ENCODE data around the gene CPA5. TPM values are rescaled to one million over a fixed set of nuclear protein-coding genes. Genes with fewer than 3 reads are reported as not detected.

The CPA5 gene
- total RNA-seq, 1 donor from 2014 or later, result not detected

- H3K4me3 ChIP-seq (ENCODE audit: low read depth, low read length), result no peak overlapping the region
- TF ChIP-seq, protein P1, sequence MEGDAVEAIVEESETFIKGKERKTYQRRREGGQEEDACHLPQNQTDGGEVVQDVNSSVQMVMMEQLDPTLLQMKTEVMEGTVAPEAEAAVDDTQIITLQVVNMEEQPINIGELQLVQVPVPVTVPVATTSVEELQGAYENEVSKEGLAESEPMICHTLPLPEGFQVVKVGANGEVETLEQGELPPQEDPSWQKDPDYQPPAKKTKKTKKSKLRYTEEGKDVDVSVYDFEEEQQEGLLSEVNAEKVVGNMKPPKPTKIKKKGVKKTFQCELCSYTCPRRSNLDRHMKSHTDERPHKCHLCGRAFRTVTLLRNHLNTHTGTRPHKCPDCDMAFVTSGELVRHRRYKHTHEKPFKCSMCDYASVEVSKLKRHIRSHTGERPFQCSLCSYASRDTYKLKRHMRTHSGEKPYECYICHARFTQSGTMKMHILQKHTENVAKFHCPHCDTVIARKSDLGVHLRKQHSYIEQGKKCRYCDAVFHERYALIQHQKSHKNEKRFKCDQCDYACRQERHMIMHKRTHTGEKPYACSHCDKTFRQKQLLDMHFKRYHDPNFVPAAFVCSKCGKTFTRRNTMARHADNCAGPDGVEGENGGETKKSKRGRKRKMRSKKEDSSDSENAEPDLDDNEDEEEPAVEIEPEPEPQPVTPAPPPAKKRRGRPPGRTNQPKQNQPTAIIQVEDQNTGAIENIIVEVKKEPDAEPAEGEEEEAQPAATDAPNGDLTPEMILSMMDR (IDR thresholded peaks at IDR 0.05; ENCODE audit: insufficient read depth, low read length, poor library complexity, severe bottlenecking), result no peak
- DNase-seq (ENCODE audit: low read depth), result no peak
- no peaks in the 10 kb centered on the region for H3K36me3 ChIP-seq (ENCODE audit: control insufficient read depth, insufficient read depth, low read length)
- H3K27me3 ChIP-seq (ENCODE audit: control insufficient read depth, insufficient read depth, low read length), result no peaks in the 10 kb centered on the region
Observed at GRCh38 chr7:130405003-130405402, 60.4 kb downstream of the CPA5 start.

DNA sequence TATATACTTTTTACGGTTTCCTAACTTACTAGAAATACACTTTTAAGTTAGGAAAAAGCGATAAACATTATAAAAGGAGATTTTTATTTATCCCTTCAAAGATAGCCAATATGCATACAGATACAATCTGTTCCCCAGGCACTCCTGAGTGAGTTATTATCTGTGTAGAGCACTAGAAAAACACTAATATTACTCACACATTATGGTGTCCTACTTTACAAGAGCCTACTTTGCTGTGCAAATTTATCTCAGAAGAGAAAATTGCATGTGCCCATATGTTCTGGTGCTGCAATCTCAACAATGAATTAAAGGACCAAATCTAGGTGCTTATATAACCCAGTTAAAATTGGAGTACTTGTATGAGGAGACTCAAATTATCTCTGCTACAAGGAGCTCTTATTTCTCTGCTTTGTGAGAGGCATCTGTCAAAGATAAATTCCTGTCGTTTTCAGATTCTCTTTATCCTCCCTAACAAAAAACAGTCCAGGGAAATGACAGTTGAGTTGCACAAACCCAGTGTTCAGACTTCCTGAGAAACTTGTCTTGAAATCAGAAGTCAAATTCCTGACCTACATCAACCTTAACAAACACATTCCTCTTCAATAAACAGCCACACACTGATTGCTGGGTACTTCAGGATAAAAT lies 64.6 kb downstream of the CPA5 start:
- Histone ChIP-seq H3K36me3 (ENCODE audit: control insufficient read depth, insufficient read depth, low read length) (no peaks in the 10 kb centered on the region), H3K27me3 (ENCODE audit: control insufficient read depth, insufficient read depth, low read length) (no peaks in the 10 kb centered on the region), H3K4me3 (ENCODE audit: low read depth, low read length) (no peak overlapping the region)
- DNase-seq (ENCODE audit: low read depth), result no peak
- TF ChIP-seq, protein P1 (IDR thresholded peaks at IDR 0.05; ENCODE audit: insufficient read depth, low read length, poor library complexity, severe bottlenecking), result no peak

DNA sequence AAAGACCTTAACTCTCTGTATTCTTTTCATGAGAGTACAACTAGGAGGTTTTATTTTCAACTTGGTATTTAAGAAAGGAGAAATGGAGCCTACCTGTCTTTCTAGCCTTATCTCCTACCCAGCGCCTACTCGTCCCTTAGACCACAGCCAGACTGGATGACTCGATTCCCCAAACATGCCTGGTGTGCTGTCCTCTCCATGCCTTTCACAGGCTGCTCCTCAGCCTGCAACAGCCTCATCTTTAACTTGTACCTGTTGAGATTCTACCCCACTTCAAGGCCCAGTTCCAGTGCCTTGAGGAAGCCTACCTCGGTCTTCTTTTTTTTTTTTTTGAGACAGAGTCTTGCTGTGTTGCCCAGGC lies 65.1 kb downstream of the CPA5 start:
- no peak overlapping the region for H3K4me3 ChIP-seq (ENCODE audit: low read depth, low read length)
- DNase-seq (ENCODE audit: low read depth), result no peak
- no peaks in the 10 kb centered on the region for H3K36me3 ChIP-seq (ENCODE audit: control insufficient read depth, insufficient read depth, low read length)
- H3K27me3 ChIP-seq (ENCODE audit: control insufficient read depth, insufficient read depth, low read length), result no peaks in the 10 kb centered on the region
- TF ChIP-seq, protein P1 (IDR thresholded peaks at IDR 0.05; ENCODE audit: insufficient read depth, low read length, poor library complexity, severe bottlenecking), result no peak

DNA sequence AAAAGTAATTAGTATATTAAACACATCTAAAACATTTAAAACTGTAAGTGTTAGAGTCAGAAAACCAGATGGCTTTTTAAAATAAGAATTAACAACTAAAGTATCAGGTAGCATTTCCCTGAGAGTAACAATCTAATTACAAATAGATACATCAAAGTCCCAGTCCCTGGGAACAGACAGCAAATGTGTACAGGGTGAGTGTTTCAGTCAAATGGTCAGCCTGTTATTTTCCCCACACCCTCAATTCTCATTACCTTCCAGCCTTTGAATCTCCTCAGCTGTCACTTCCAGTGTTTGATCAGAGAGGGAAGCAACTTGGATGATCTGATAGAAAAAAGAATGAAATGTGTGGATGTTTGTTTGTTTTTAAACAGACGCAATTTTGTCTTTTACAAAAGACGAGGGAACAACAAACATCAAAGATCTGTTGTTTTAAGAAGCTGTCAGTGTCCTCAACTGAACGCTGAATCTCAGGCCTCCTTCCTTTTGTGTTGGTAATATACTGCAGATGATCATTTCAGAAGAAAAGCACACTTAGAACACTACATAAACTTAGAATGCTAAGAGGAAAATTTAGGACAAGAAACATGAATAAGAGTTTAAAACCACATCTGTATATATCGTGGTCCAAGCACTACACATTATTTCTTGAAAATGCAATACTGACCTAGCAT lies 66.4 kb downstream of the CPA5 start:
- DNase-seq (ENCODE audit: low read depth), result no peak
- Histone ChIP-seq H3K4me3 (ENCODE audit: low read depth, low read length) (no peak overlapping the region), H3K36me3 (ENCODE audit: control insufficient read depth, insufficient read depth, low read length) (no peaks in the 10 kb centered on the region), H3K27me3 (ENCODE audit: control insufficient read depth, insufficient read depth, low read length) (no peaks in the 10 kb centered on the region)
- TF ChIP-seq, protein P1 (IDR thresholded peaks at IDR 0.05; ENCODE audit: insufficient read depth, low read length, poor library complexity, severe bottlenecking), result no peak

DNA sequence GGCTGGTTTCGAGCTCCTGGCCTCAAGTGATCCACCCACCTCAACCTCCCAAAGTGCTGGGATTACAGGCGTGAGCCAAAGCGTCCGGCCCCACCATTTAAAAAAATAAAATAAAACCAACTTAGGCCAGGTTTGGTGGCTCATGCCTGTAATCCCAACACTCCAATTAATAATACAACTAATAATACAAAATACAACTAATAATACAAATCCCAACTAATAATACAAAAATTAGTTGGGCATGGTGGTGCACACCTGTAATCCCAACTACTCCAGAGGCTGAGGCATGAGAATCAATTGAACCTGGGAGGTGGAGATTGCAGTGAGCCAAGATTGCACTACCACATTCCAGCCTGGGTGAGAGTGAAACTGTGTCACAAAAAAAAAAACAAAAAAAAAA lies 68.6 kb downstream of the CPA5 start:
- Histone ChIP-seq H3K4me3 (ENCODE audit: low read depth, low read length) (no peak overlapping the region), H3K36me3 (ENCODE audit: control insufficient read depth, insufficient read depth, low read length) (no peaks in the 10 kb centered on the region), H3K27me3 (ENCODE audit: control insufficient read depth, insufficient read depth, low read length) (no peaks in the 10 kb centered on the region)
- DNase-seq (ENCODE audit: low read depth), result no peak
- TF ChIP-seq, protein P1 (IDR thresholded peaks at IDR 0.05; ENCODE audit: insufficient read depth, low read length, poor library complexity, severe bottlenecking), result no peak

- H3K4me3 ChIP-seq (ENCODE audit: low read depth, low read length), result no peak overlapping the region
- H3K27me3 ChIP-seq (ENCODE audit: control insufficient read depth, insufficient read depth, low read length), result no peaks in the 10 kb centered on the region
- TF ChIP-seq, protein P1 (IDR thresholded peaks at IDR 0.05; ENCODE audit: insufficient read depth, low read length, poor library complexity, severe bottlenecking), result no peak
- no peak for DNase-seq (ENCODE audit: low read depth)
- H3K36me3 ChIP-seq (ENCODE audit: control insufficient read depth, insufficient read depth, low read length), result no peaks in the 10 kb centered on the region
Observed at GRCh38 chr7:130415006-130415405, 70.4 kb downstream of the CPA5 start.

Measured in kidney epithelial cell (primary cell).